Chondrocyte (in vitro differentiated cells): Measurements from ENCODE around the gene WASF1. TPM values are rescaled to one million over a fixed set of nuclear protein-coding genes. Genes with fewer than 3 reads are reported as not detected.

ENCODE experiments used
- DNase-seq: peaks from one replicate; pipeline ENCODE4 v3.0.0; 2021; ENCODE audit warnings: mixed read lengths, low spot score
- H3K27ac Mint-ChIP-seq: one replicate; pipeline ENCODE4 v1.8.0; 2021; ENCODE audit warnings: mild to moderate bottlenecking, moderate library complexity, mixed read lengths; ENCODE audit not compliant: unreplicated experiment
- H3K27me3 Mint-ChIP-seq: 2 replicates; pipeline ENCODE4 v1.8.0; 2021; ENCODE audit warnings: low read depth, mixed read lengths
- H3K36me3 Mint-ChIP-seq: 2 replicates; pipeline ENCODE4 v1.8.0; 2021; ENCODE audit warnings: low read depth, mixed read lengths
- H3K4me1 Mint-ChIP-seq: 2 replicates; pipeline ENCODE4 v1.8.0; 2021; ENCODE audit warnings: low read depth, mild to moderate bottlenecking, mixed read lengths
- H3K4me3 Mint-ChIP-seq: one replicate; pipeline ENCODE4 v1.8.0; 2021; ENCODE audit warnings: mild to moderate bottlenecking, moderate library complexity, mixed read lengths; ENCODE audit not compliant: unreplicated experiment
- H3K9me3 Mint-ChIP-seq: 2 replicates; pipeline ENCODE4 v1.8.0; 2021; ENCODE audit warnings: low read depth, mixed read lengths
- total RNA-seq: library from RNA; stranded (reverse); gene quantifications from 3 replicates; pipeline ENCODE4 v1.2.1, GENCODE V29; 2021
- TF ChIP-seq, protein P1 (sequence below): fragments of 200-600 bp; sonication (generic); IDR thresholded peaks from 2 replicates; pipeline ENCODE4 v1.5.0; 2021; ENCODE audit warnings: antibody characterized with exemption, mild to moderate bottlenecking, moderate library complexity

The WASF1 gene
- total RNA-seq, 1 donor from 2014 or later = 22.9 TPM

DNA sequence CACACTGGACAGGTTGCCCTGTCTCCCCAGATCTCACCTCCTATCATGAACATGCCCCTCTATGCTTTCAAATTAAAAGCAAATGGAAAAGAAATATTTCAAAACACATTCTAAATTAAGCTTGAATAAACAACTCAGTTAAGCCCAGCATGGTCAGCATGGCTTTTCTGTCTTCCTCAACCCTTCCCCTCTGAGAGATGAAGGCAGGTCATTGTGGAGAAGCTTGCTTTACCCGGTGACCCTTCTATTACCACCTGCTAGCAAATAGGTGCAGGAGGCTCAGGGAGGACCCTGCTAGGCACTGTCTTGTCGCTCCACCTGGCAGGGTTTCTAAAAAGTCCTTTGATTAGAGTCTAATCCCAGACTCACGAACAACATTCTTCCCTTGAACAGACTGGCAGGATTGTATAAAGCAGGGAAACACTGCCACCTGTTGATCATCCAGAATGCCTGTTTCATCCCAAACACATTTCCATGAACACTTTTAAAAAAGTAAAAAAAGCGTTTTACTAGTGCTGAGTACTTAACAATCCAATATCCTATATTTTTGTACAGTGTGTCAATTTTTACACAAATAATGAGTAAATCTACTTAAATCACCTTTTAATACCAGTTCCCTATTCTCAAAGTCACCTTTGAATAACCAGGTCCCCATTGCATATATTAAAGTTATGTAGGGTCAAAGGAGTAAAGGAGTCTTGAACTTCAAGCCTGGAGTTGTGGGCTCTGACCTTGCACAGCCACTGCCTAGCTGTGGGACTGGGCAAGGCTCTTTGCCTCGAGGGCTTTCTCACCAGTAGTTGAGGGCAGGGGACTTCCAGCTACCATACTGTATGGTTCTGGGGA lies 125.9 kb downstream of the WASF1 start:
- Mint-ChIP-seq H3K4me3 (no peak overlapping the region), H3K27me3 (peaks cover 22% of the 10 kb centered on the region), H3K27ac (no peak overlapping the region), H3K36me3 (no peaks in the 10 kb centered on the region), H3K4me1 (peaks cover 2% of the 10 kb centered on the region), H3K9me3 (no peaks in the 10 kb centered on the region)
- TF ChIP-seq, protein P1, sequence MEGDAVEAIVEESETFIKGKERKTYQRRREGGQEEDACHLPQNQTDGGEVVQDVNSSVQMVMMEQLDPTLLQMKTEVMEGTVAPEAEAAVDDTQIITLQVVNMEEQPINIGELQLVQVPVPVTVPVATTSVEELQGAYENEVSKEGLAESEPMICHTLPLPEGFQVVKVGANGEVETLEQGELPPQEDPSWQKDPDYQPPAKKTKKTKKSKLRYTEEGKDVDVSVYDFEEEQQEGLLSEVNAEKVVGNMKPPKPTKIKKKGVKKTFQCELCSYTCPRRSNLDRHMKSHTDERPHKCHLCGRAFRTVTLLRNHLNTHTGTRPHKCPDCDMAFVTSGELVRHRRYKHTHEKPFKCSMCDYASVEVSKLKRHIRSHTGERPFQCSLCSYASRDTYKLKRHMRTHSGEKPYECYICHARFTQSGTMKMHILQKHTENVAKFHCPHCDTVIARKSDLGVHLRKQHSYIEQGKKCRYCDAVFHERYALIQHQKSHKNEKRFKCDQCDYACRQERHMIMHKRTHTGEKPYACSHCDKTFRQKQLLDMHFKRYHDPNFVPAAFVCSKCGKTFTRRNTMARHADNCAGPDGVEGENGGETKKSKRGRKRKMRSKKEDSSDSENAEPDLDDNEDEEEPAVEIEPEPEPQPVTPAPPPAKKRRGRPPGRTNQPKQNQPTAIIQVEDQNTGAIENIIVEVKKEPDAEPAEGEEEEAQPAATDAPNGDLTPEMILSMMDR = peak; percentile 93
- DNase-seq = no peak

DNA sequence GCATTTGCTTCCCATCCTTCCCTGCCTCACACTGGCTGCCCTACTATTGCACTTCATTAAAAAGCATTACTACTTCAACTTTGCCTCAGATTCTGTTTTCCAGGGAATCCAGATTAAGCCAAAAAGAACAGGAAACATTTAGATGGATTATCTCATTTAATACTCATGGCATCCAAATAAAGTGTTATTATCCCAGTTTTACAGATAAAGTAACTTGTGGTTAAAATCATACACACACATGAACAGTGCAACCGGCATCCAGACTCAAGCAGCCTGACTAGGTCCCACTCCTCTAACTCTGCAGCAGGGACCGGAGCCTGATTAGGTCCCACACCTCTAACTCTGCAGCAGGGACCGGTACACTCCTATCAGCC lies 129.0 kb downstream of the WASF1 start:
- no peak for DNase-seq
- peaks cover 3% of the 10 kb centered on the region for H3K9me3 Mint-ChIP-seq
- no peaks in the 10 kb centered on the region for H3K36me3 Mint-ChIP-seq
- peaks cover 2% of the 10 kb centered on the region for H3K4me1 Mint-ChIP-seq
- H3K27ac Mint-ChIP-seq = no peak overlapping the region
- peaks cover 8% of the 10 kb centered on the region for H3K27me3 Mint-ChIP-seq
- TF ChIP-seq, protein P1 = no peak
- H3K4me3 Mint-ChIP-seq = no peak overlapping the region

Other genes starting within 250 kb of the WASF1 start
- not detected in 3 replicates for gene GPR6, start 201.4 kb downstream of the WASF1 start, total RNA-seq
- 13.0 to 15.6 TPM (median 15.2 TPM) in 3 replicates for gene CDC40, start 757 bp upstream of the WASF1 start, total RNA-seq
- 0.62 to 0.67 TPM in 2 of 3 replicates, not detected in the other for gene METTL24, start 178.7 kb upstream of the WASF1 start, total RNA-seq
- not detected in 3 replicates for gene DDO, start 235.9 kb upstream of the WASF1 start, total RNA-seq